ENCODE measurements around the gene URB1.

The URB1 gene

GRCh38 chr21:32333953-32334673 is 58.7 kb downstream of the URB1 start:
- no peak for TF ChIP-seq CTCF (IDR thresholded peaks at IDR 0.05; ENCODE audit: low read depth, low read length)
- H3K4me3 ChIP-seq (ENCODE audit: low read depth, low read length) = no peak overlapping the region

- no peak for TF ChIP-seq CTCF (IDR thresholded peaks at IDR 0.05; ENCODE audit: low read depth, low read length)
- H3K4me3 ChIP-seq (ENCODE audit: low read depth, low read length) = no peak overlapping the region
Measured at GRCh38 chr21:32332463-32332951, 60.3 kb downstream of the URB1 start.

GRCh38 chr21:32331444-32332305 is 61.1 kb downstream of the URB1 start:
- H3K4me3 ChIP-seq (ENCODE audit: low read depth, low read length) = no peak overlapping the region
- no peak for TF ChIP-seq CTCF (IDR thresholded peaks at IDR 0.05; ENCODE audit: low read depth, low read length)

- H3K4me3 ChIP-seq (ENCODE audit: low read depth, low read length) = no peak overlapping the region
- no peak for TF ChIP-seq CTCF (IDR thresholded peaks at IDR 0.05; ENCODE audit: low read depth, low read length)
Measured at GRCh38 chr21:32330784-32331311, 62.0 kb downstream of the URB1 start.

- no peak overlapping the region for H3K4me3 ChIP-seq (ENCODE audit: low read depth, low read length)
- no peak for TF ChIP-seq CTCF (IDR thresholded peaks at IDR 0.05; ENCODE audit: low read depth, low read length)
Measured at GRCh38 chr21:32329776-32330175, 63.0 kb downstream of the URB1 start.

GRCh38 chr21:32329331-32329730 is 63.5 kb downstream of the URB1 start:
- no peak overlapping the region for H3K4me3 ChIP-seq (ENCODE audit: low read depth, low read length)
- TF ChIP-seq CTCF (IDR thresholded peaks at IDR 0.05; ENCODE audit: low read depth, low read length) = no peak

- H3K4me3 ChIP-seq (ENCODE audit: low read depth, low read length) = no peak overlapping the region
- no peak for TF ChIP-seq CTCF (IDR thresholded peaks at IDR 0.05; ENCODE audit: low read depth, low read length)
Measured at GRCh38 chr21:32328595-32328994, 64.2 kb downstream of the URB1 start.

Measured in WI38 (cell line).